Erythroblast (primary cell): ENCODE data around the gene FRAS1.

ENCODE experiments used
- GATA1 ChIP-seq: IDR thresholded peaks from 2 replicates; pipeline ENCODE4 v1.6.1; 2011; ENCODE audit warnings: low read depth, mild to moderate bottlenecking, control low read depth, low read length, moderate library complexity
- POLR2A ChIP-seq: IDR thresholded peaks from 2 replicates; pipeline ENCODE4 v1.6.1; 2011; ENCODE audit warnings: mild to moderate bottlenecking, low read length

DNA sequence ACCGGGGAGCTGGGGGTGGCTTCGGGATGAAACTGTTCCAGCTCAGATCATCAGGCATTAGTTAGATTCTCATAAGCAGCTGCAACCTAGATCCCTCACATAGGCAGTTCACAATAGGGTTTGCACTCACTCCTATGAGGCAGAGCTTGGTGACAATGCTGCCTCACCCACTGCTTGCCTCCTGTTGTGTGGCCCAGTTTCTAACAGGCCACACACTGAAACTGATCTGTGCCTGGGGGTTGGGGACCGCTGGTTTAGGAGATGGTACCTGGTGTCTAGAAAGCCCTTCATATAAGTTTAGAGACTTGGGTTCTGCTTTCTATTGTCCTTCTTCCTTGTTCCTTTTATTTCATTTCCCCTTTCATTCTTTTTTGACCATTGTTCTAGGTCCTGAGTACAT, 234.2 kb downstream of the FRAS1 start:
- TF ChIP-seq POLR2A (no peak), GATA1 (no peak)
